GM06990 (cell line): ENCODE measurements around the gene KCNIP4.

Experiments
- DNase-seq: peaks from one replicate; pipeline ENCODE4 v3.0.0-alpha.2; 2011; ENCODE audit not compliant: insufficient read length; ENCODE audit errors: extremely low read depth
- H3K27me3 ChIP-seq: replicated peaks from 2 replicates; pipeline ENCODE4 v1.6.0; 2011; ENCODE audit warnings: low read length; ENCODE audit not compliant: control insufficient read depth, insufficient read depth
- H3K36me3 ChIP-seq: 2 replicates; pipeline ENCODE4 v1.5.1; 2011; ENCODE audit warnings: low read length; ENCODE audit not compliant: control insufficient read depth, insufficient read depth
- H3K4me3 ChIP-seq: replicated peaks from 2 replicates; pipeline ENCODE4 v1.5.1; 2011; ENCODE audit warnings: low read depth, mild to moderate bottlenecking, control low read depth, low read length
- TF ChIP-seq, protein P1 (sequence below): IDR thresholded peaks from 2 replicates; pipeline ENCODE4 v1.5.1; 2011; ENCODE audit warnings: low read length, control low read depth, mild to moderate bottlenecking, inconsistent platforms; ENCODE audit not compliant: insufficient read depth, poor library complexity, severe bottlenecking

KCNIP4 gene

DNA sequence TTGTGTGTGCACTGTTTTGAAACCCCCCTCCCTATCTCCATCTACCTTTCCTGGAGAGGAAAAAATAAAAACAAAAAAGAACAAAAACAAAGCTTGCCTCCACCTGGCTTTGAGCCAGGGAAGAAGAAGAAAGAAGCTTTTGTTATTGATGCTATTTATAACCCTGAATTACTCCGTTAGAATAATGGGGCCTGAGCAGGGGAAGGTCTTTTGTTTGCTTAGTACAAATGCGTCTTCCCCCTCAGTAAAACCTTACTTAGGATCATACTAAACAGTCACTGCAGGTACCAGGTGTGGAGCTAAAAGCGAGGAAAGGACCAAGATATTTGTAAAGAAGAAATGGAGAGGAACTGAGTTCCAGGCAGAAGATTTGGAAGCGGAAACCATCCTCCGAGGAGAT, 352.1 kb downstream of the KCNIP4 start:
- Histone ChIP-seq H3K36me3 (no peaks in the 10 kb centered on the region), H3K27me3 (no peaks in the 10 kb centered on the region), H3K4me3 (no peak overlapping the region)
- TF ChIP-seq, protein P1, sequence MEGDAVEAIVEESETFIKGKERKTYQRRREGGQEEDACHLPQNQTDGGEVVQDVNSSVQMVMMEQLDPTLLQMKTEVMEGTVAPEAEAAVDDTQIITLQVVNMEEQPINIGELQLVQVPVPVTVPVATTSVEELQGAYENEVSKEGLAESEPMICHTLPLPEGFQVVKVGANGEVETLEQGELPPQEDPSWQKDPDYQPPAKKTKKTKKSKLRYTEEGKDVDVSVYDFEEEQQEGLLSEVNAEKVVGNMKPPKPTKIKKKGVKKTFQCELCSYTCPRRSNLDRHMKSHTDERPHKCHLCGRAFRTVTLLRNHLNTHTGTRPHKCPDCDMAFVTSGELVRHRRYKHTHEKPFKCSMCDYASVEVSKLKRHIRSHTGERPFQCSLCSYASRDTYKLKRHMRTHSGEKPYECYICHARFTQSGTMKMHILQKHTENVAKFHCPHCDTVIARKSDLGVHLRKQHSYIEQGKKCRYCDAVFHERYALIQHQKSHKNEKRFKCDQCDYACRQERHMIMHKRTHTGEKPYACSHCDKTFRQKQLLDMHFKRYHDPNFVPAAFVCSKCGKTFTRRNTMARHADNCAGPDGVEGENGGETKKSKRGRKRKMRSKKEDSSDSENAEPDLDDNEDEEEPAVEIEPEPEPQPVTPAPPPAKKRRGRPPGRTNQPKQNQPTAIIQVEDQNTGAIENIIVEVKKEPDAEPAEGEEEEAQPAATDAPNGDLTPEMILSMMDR = no peak
- no peak for DNase-seq

DNA sequence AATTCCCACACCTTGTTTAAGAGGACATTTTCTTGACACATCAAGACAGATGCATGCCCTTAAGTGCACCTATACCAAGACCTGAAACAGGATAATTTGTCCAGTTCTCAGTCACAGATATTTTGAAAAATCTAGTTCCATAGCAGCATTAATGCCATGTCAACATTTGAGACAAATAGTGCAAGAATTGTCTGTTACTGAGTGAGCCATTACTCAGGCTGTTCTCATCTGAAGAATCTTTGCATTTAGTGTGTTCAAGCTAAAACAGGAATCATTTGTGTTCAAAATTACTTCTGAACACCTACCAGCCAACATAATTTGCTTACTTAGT, 354.9 kb downstream of the KCNIP4 start:
- no peaks in the 10 kb centered on the region for H3K36me3 ChIP-seq
- TF ChIP-seq, protein P1 = no peak
- no peaks in the 10 kb centered on the region for H3K27me3 ChIP-seq
- DNase-seq = no peak
- no peak overlapping the region for H3K4me3 ChIP-seq

DNA sequence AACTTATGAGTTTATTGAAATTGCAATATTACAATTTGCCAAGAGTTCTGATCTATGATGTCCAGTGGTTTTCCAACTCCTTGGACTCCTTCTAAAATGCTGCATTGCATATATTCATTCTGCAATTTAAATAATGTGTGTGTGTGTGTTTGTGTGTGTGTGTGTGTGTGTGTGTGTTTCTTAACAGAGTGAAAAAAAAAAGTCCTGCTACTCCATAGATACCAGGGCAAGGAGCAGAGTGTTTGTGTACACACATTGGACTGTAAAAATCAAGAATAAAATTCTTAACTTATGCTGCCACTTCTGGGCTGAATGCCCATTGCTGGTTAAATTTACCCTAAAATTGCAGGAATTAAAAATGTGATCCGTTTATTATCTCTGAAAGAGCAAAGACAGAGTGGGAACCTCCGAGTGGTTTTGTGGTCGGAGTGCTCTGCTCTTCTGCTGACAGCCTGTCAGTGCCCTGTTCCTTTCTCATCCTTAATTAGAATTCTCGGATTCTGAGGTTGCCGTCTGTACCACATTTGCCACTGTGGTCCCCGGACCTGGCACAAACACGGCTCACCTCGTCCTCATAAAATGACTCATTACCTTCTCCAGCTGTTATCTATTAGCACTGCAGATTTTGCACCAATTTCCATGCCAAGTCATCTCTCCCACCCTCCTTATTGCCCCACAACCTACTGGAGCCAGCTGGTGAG, 355.5 kb downstream of the KCNIP4 start:
- no peaks in the 10 kb centered on the region for H3K36me3 ChIP-seq
- no peak overlapping the region for H3K4me3 ChIP-seq
- DNase-seq = no peak
- TF ChIP-seq, protein P1 = no peak
- no peaks in the 10 kb centered on the region for H3K27me3 ChIP-seq

DNA sequence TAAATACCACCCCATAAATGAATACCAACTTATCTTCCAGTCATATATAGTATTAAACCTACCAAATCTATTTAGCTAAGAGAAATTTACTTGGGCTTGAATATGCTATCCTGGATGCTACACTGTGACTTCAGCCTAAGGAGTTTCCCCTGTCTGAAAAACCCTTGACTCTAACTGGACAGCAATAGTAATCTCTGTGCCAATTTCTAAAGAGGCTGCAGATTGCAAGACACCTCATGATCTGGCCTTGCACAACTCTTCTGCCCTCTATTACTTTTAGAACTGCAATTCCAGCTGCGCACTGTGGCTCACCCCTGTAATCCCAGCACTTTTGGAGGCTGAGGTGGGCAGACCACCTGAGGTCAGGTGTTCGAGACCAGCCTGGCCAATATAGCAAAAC, 371.5 kb downstream of the KCNIP4 start:
- Histone ChIP-seq H3K27me3 (no peaks in the 10 kb centered on the region), H3K36me3 (no peaks in the 10 kb centered on the region), H3K4me3 (no peak overlapping the region)
- TF ChIP-seq, protein P1 = no peak
- DNase-seq = no peak

- DNase-seq = no peak
- Histone ChIP-seq H3K36me3 (no peaks in the 10 kb centered on the region), H3K27me3 (no peaks in the 10 kb centered on the region), H3K4me3 (no peak overlapping the region)
- TF ChIP-seq, protein P1 = no peak
Measured at GRCh38 chr4:21571100-21571499, 377.5 kb downstream of the KCNIP4 start.

DNA sequence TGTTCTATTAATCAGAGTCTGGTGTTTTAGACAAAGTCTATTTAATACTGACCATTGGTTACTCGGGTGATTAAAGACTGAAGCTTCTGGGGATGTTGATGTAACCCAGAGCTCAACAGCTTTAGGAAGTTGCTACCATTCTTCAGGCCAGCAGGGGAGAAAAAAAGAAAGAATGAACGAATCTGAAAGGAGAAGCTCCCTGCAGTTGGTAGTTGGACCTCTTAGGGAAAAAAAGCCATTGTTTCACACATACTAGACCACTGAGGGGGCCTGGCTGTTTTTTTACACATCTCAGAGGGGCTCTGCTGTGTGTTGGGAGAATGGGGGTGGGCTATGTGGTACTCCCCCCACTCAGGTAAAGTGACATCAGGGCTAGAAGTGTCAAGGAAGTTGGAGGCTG, 378.9 kb downstream of the KCNIP4 start:
- DNase-seq = no peak
- TF ChIP-seq, protein P1 = no peak
- Histone ChIP-seq H3K36me3 (no peaks in the 10 kb centered on the region), H3K27me3 (no peaks in the 10 kb centered on the region), H3K4me3 (no peak overlapping the region)
